Astrocyte of the cerebellum (primary cell): Measurements from ENCODE around the gene IRF2BP2.

ENCODE experiments used
- DNase-seq: peaks from one replicate; pipeline ENCODE4 v3.0.0-alpha.2; 2011; ENCODE audit warnings: low read depth
- H3K4me3 ChIP-seq: 2 replicates; pipeline ENCODE4 v1.5.1; 2011; ENCODE audit warnings: mild to moderate bottlenecking, low read depth, low read length, moderate library complexity
- CTCF ChIP-seq: IDR thresholded peaks from 2 replicates; pipeline ENCODE4 v1.5.1; 2012; ENCODE audit warnings: low read length, low read depth, moderate library complexity, mild to moderate bottlenecking; ENCODE audit errors: missing control alignments
- in situ Hi-C: cut with HindIII; loops from 2 replicates; pipeline ENCODE4 v1.10.0; 2017; ENCODE audit warnings: low sequenced_read_pairs

The IRF2BP2 gene

GRCh38 chr1:234554698-234555311 lies 55.2 kb downstream of the IRF2BP2 start:
- in situ Hi-C loops, result no loop called here
- no peak for DNase-seq
- H3K4me3 ChIP-seq, result no peak overlapping the region
- TF ChIP-seq CTCF, result no peak
